ENCODE measurements around the gene PRR33.
A peak's percentile ranks its signal among the peaks of the same experiment; 100 is the strongest.
"Not testable (repeated sequence)": the region's sequence is repeated elsewhere in the genome, so short reads cannot be mapped to it uniquely, and the experiment has no call there.

The PRR33 gene

GRCh38 chr11:1888811-1889210 is 2.9 kb downstream of the PRR33 start:
- no peak for DNase-seq

GRCh38 chr11:1888347-1888753 is 3.3 kb downstream of the PRR33 start:
- peak in 1 of 2 experiments; percentile 32 for DNase-seq

- DNase-seq, result peak; percentile 22 to 26
Observed at GRCh38 chr11:1887451-1888346, 4.0 kb downstream of the PRR33 start.

DNA sequence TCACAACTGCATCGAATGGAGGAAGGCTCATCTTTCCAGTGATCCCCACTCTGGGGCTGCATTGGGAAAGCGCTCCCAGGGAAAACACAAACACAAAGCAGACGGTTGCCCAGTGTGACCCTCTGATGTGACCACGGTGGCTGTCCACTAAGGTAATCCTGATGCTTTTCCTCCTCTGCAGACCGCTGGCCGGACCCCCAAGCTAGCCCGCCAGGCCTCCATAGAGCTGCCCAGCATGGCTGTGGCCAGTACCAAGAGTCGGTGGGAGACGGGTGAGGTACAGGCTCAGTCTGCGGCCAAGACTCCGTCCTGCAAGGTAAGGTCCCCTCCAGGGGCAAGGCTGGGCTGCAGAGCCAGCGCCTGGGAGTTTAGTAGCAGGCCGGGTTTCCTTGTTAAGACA is 5.1 kb downstream of the PRR33 start:
- not testable (repeated sequence) for DNase-seq

GRCh38 chr11:1884303-1884700 is 7.4 kb downstream of the PRR33 start:
- no peak for DNase-seq

GRCh38 chr11:1883346-1884302 is 8.1 kb downstream of the PRR33 start:
- no peak for DNase-seq

GRCh38 chr11:1882265-1883238 is 9.1 kb downstream of the PRR33 start:
- peak; percentile 84 to 88 for DNase-seq

GRCh38 chr11:1881442-1882264 is 10.0 kb downstream of the PRR33 start:
- peak in 1 of 2 experiments; percentile 34 for DNase-seq

DNA sequence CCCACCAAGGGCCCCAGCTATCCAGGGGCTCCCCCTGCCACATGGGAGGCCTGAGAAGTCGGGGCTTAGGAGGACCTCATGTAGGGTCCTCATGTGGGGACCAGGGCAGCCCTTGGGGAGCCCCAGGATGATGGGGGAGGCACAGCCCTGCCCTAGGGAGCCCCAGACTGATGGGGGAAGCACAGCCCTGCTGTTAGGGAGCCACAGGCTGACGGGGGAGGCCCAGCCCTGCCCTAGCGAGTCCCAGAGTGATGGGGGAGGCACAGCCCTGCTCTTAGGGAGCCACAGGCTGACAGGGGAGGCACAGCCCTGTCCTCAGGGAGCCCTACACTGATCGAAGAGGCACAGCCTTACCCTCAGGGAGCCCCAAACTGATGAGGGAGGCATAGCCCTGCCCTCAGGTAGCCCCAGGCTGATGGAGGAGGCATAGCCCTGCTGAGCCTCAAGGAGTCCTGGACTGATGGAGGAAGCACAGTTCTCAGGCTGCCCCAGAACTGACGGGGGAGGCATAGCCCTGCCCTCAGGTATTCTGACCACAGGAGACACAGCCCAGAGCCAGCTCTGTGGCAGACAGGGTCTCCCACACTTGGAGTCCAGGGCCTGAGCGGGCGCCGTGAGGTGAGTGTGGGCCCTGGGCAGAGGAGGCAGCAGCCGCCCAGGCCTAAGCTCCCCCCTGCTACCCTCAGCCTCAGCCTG is 10.8 kb downstream of the PRR33 start:
- peak; percentile 26 to 27 for DNase-seq

GRCh38 chr11:1879941-1880720 is 11.6 kb downstream of the PRR33 start:
- DNase-seq, result no peak

DNA sequence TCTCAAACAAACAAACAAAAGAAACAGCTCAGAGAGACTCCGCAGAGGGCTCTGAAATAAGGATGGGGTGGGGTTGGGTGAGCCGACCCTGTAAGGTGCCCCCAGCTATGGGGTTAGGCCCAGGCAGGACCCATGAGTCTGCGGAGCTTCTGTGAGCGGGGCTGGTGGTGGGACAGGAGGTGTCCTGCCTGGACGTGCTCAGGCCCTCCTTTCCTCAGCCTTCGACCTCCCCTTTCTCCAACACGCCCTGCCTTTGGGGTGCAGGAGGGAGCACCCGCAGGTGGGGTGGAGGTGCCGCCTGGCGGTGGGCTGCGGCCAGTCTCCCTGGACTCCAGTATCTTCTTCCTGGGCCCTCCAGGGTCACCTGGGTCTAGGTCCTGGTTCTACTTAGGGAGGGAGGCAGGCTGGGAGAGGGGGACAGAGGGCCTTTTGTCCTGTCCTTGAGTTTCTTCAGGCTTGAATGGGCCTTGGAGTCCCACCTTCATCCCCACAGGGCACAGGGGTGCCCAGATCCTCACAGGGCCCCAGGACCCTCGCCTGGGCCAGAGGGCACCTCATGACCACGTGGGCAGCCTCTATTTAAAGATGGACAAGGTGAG is 12.3 kb downstream of the PRR33 start:
- DNase-seq, result no peak

GRCh38 chr11:1878137-1879031 is 13.3 kb downstream of the PRR33 start:
- no peak for DNase-seq

- peak in 1 of 2 experiments; percentile 19 for DNase-seq
Observed at GRCh38 chr11:1877211-1878136, 14.2 kb downstream of the PRR33 start.

- peak in 1 of 2 experiments; percentile 41 for DNase-seq
Observed at GRCh38 chr11:1876361-1877063, 15.2 kb downstream of the PRR33 start.

- DNase-seq, result not testable (repeated sequence)
Observed at GRCh38 chr11:1875851-1876301, 15.8 kb downstream of the PRR33 start.

Data from activated T-cell treated with anti-CD3 and anti-CD28 coated beads, Interleukin-2, amount 50 U/mL, for 48 hours (primary cell).